ENCODE data around the gene JMY. TPM values are rescaled to one million over a fixed set of nuclear protein-coding genes. Genes with fewer than 3 reads are reported as not detected.
"Not testable (repeated sequence)": the region's sequence is repeated elsewhere in the genome, so short reads cannot be mapped to it uniquely, and the experiment has no call there.

Gene JMY
- total RNA-seq, 1 donor from 2014 or later, result 6.9 TPM

GRCh38 chr5:79242242-79243039 lies 6.5 kb downstream of the JMY start:
- Mint-ChIP-seq H3K27me3 (no peaks in the 10 kb centered on the region), H3K4me3 (no peak overlapping the region), H3K36me3 (ENCODE audit: low read depth) (peaks cover 4% of the 10 kb centered on the region), H3K27ac (no peak overlapping the region), H3K9me3 (no peaks in the 10 kb centered on the region), H3K4me1 (peaks cover 47% of the 10 kb centered on the region)
- ChIA-PET POLR2A (no interaction called here), CTCF (no interaction called here)
- intact Hi-C loops (cut with micrococcal nuclease), result no loop called here
- TF ChIP-seq, protein P1, sequence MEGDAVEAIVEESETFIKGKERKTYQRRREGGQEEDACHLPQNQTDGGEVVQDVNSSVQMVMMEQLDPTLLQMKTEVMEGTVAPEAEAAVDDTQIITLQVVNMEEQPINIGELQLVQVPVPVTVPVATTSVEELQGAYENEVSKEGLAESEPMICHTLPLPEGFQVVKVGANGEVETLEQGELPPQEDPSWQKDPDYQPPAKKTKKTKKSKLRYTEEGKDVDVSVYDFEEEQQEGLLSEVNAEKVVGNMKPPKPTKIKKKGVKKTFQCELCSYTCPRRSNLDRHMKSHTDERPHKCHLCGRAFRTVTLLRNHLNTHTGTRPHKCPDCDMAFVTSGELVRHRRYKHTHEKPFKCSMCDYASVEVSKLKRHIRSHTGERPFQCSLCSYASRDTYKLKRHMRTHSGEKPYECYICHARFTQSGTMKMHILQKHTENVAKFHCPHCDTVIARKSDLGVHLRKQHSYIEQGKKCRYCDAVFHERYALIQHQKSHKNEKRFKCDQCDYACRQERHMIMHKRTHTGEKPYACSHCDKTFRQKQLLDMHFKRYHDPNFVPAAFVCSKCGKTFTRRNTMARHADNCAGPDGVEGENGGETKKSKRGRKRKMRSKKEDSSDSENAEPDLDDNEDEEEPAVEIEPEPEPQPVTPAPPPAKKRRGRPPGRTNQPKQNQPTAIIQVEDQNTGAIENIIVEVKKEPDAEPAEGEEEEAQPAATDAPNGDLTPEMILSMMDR (IDR thresholded peaks at IDR 0.05), result no peak
- DNase-seq (no peak), ATAC-seq (ENCODE audit: low read depth) (no peak)

GRCh38 chr5:79243224-79243623 lies 7.3 kb downstream of the JMY start:
- no peak for DNase-seq
- TF ChIP-seq, protein P1 (IDR thresholded peaks at IDR 0.05), result no peak
- CTCF ChIA-PET, result no interaction called here
- Mint-ChIP-seq H3K9me3 (no peaks in the 10 kb centered on the region), H3K4me1 (peaks cover 39% of the 10 kb centered on the region), H3K36me3 (ENCODE audit: low read depth) (peaks cover 1% of the 10 kb centered on the region), H3K27me3 (no peaks in the 10 kb centered on the region), H3K4me3 (no peak overlapping the region), H3K27ac (no peak overlapping the region)
- intact Hi-C loops (cut with micrococcal nuclease), result no loop called here
- no peak for ATAC-seq (ENCODE audit: low read depth)
- POLR2A ChIA-PET, result no interaction called here

DNA sequence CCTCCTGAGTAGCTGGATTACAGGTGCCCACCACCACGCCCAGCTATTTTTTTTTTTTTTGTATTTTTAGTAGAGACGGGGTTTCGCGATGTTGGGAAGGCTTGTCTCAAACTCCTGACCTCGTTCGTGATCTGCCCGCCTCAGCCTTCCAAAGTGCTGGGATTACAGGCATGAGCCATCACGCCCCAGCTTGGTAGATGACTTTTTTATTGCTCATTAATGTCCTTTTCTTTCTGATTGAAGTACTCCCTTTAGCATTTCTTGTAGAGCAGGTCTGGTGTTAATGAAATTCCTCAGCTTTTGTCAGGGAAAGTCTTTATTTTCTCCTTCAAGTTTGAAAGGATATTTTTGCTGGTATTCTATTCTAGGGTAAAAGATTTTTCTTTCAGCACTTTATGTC lies 18.1 kb downstream of the JMY start:
- CTCF ChIA-PET; ATAC-seq (ENCODE audit: low read depth); H3K27ac Mint-ChIP-seq; H3K9me3 Mint-ChIP-seq; H3K4me3 Mint-ChIP-seq; DNase-seq; H3K27me3 Mint-ChIP-seq; intact Hi-C loops (cut with micrococcal nuclease): not testable (repeated sequence)
- POLR2A ChIA-PET, result interaction anchor here (0.5 to 0.6 kb wide), 2 partner anchors 15 to 722 kb away, joined by 3 to 5 read pairs; no protein-coding TSS in a partner anchor
- H3K36me3 Mint-ChIP-seq (ENCODE audit: low read depth), result peaks cover 10% of the 10 kb centered on the region
- peaks cover 11% of the 10 kb centered on the region for H3K4me1 Mint-ChIP-seq

- Mint-ChIP-seq H3K36me3 (ENCODE audit: low read depth) (peaks cover 10% of the 10 kb centered on the region), H3K4me1 (peaks cover 9% of the 10 kb centered on the region), H3K27me3 (no peaks in the 10 kb centered on the region), H3K9me3 (peaks cover 6% of the 10 kb centered on the region), H3K4me3 (no peak overlapping the region), H3K27ac (no peak overlapping the region)
- ATAC-seq (ENCODE audit: low read depth), result no peak
- POLR2A ChIA-PET, result no interaction called here
- CTCF ChIA-PET, result no interaction called here
- TF ChIP-seq, protein P1 (IDR thresholded peaks at IDR 0.05), result no peak
- intact Hi-C loops (cut with micrococcal nuclease), result no loop called here
- no peak for DNase-seq
Measured at GRCh38 chr5:79255786-79256557, 20.0 kb downstream of the JMY start.

- Mint-ChIP-seq H3K9me3 (peaks cover 6% of the 10 kb centered on the region), H3K4me1 (peaks cover 9% of the 10 kb centered on the region), H3K36me3 (ENCODE audit: low read depth) (peaks cover 10% of the 10 kb centered on the region), H3K27ac (no peak overlapping the region), H3K27me3 (no peaks in the 10 kb centered on the region), H3K4me3 (no peak overlapping the region)
- POLR2A ChIA-PET, result no interaction called here
- no peak for ATAC-seq (ENCODE audit: low read depth)
- intact Hi-C loops (cut with micrococcal nuclease), result no loop called here
- DNase-seq, result no peak
- TF ChIP-seq, protein P1 (IDR thresholded peaks at IDR 0.05), result no peak
- CTCF ChIA-PET, result no interaction called here
Measured at GRCh38 chr5:79256563-79256962, 20.6 kb downstream of the JMY start.

All from activated B cell treated with CpG ODN at 0.5 μM for 24 hours (primary cell).